GM23248 (cell line): Measurements from ENCODE around the gene HTR3A. TPM values are rescaled to one million over a fixed set of nuclear protein-coding genes. Genes with fewer than 3 reads are reported as not detected.

Experiments
- DNase-seq: peaks from one replicate; pipeline ENCODE4 v3.0.0-alpha.2; 2015
- H2AFZ ChIP-seq: fragments of 200-600 bp; sonication (generic); 2 replicates; pipeline ENCODE4 v1.6.1; 2016; ENCODE audit warnings: antibody characterized with exemption
- H3F3A ChIP-seq: fragments of 200-600 bp; sonication (generic); 2 replicates; pipeline ENCODE4 v1.6.1; 2016; ENCODE audit warnings: mild to moderate bottlenecking, antibody characterized with exemption, mixed run types; ENCODE audit not compliant: insufficient read depth
- H3K27ac ChIP-seq: fragments of 200-600 bp; sonication (generic); 2 replicates; pipeline ENCODE4 v1.5.1; 2016; ENCODE audit warnings: mild to moderate bottlenecking
- H3K27me3 ChIP-seq: fragments of 200-600 bp; sonication (generic); replicated peaks from 2 replicates; pipeline ENCODE4 v1.6.1; 2016; ENCODE audit warnings: mild to moderate bottlenecking; ENCODE audit not compliant: insufficient read depth
- H3K36me3 ChIP-seq: fragments of 200-600 bp; sonication (generic); 2 replicates; pipeline ENCODE4 v1.6.1; 2016; ENCODE audit warnings: low read depth, mild to moderate bottlenecking
- H3K4me1 ChIP-seq: fragments of 200-600 bp; sonication (generic); 2 replicates; pipeline ENCODE4 v1.6.1; 2016; ENCODE audit warnings: mild to moderate bottlenecking; ENCODE audit not compliant: insufficient read depth
- H3K4me2 ChIP-seq: fragments of 200-600 bp; sonication (generic); one replicate; pipeline ENCODE4 v1.6.1; 2016; ENCODE audit warnings: mild to moderate bottlenecking; ENCODE audit not compliant: unreplicated experiment
- H3K4me3 ChIP-seq: fragments of 200-600 bp; sonication (generic); 2 replicates; pipeline ENCODE4 v1.5.1; 2016; ENCODE audit warnings: mild to moderate bottlenecking
- H3K79me2 ChIP-seq: fragments of 200-600 bp; sonication (generic); 2 replicates; pipeline ENCODE4 v1.6.1; 2016; ENCODE audit warnings: mild to moderate bottlenecking; ENCODE audit not compliant: insufficient read depth
- H3K9ac ChIP-seq: fragments of 200-600 bp; sonication (generic); 2 replicates; pipeline ENCODE4 v1.6.1; 2016; ENCODE audit warnings: mild to moderate bottlenecking
- H3K9me2 ChIP-seq: fragments of 200-600 bp; sonication (generic); 2 replicates; pipeline ENCODE4 v1.6.1; 2016; ENCODE audit warnings: mixed run types, mild to moderate bottlenecking, moderate library complexity; ENCODE audit not compliant: insufficient read depth
- H3K9me3 ChIP-seq: fragments of 200-600 bp; sonication (generic); one replicate; pipeline ENCODE4 v1.6.1; 2017; ENCODE audit warnings: low read depth
- H4K20me1 ChIP-seq: fragments of 200-600 bp; sonication (generic); 2 replicates; pipeline ENCODE4 v1.6.0; 2016; ENCODE audit not compliant: insufficient read depth
- EZH2 ChIP-seq: fragments of 200-600 bp; sonication (generic); IDR thresholded peaks from 2 replicates; pipeline ENCODE4 v1.6.1; 2018; ENCODE audit warnings: antibody characterized with exemption, mild to moderate bottlenecking; ENCODE audit not compliant: insufficient read depth, poor library complexity, severe bottlenecking
- EZH2phosphoT487 ChIP-seq: fragments of 200-600 bp; sonication (generic); IDR thresholded peaks from 2 replicates; pipeline ENCODE4 v1.6.1; 2018; ENCODE audit warnings: antibody characterized with exemption, moderate library complexity, mild to moderate bottlenecking, low read depth; ENCODE audit not compliant: insufficient read depth
- WGBS, 2 experiments: methylation state at CpG; one replicate each; pipeline ENCODE4 v1.1.6; 2015 to 2017; ENCODE audit warnings: low lambda C conversion rate in 2 of 2, low coverage in 1 of 2; ENCODE audit errors: missing lambda C conversion rate in 2 of 2; 5-methylcytosine and 5-hydroxymethylcytosine counted together
- in situ Hi-C: fragments of 300-500 bp; cut with MboI; formaldehyde crosslinking; loops from 2 replicates; pipeline ENCODE4 v1.15.0; 2020
- polyA plus RNA-seq: library from polyadenylated mRNA; unstranded; fragments of >200 nt; fragmentation: Nextera tagmentation; extraction: Ambion mirVana; gene quantifications from 2 replicates; pipeline ENCODE4 v1.2.1, GENCODE V29; 2016
- total RNA-seq: library from RNA; depleted of rRNA; stranded (reverse); fragments of >200 nt; shearing (Covaris generic); gene quantifications from 2 replicates; pipeline ENCODE4 v1.2.3, GENCODE V29; 2014; rRNA removed

The HTR3A gene
- total and polyA plus RNA-seq, 2 experiments from 2014 or later, result not detected

GRCh38 chr11:114039551-114039950 is 64.6 kb downstream of the HTR3A start:
- no peak overlapping the region for H3K27ac ChIP-seq
- no peaks in the 10 kb centered on the region for H3K4me1 ChIP-seq
- no peaks in the 10 kb centered on the region for H3K36me3 ChIP-seq
- WGBS, 2 experiments, result 57% methylated on average over 3 of the region's 3 CpGs
- TF ChIP-seq EZH2 (no peak), EZH2phosphoT487 (no peak)
- no peak overlapping the region for H3K4me3 ChIP-seq
- no peak for DNase-seq
- no peaks in the 10 kb centered on the region for H4K20me1 ChIP-seq
- H3K79me2 ChIP-seq, result no peaks in the 10 kb centered on the region
- H3K9me3 ChIP-seq, result no peaks in the 10 kb centered on the region
- in situ Hi-C loops, result no loop called here
- no peak overlapping the region for H3K9ac ChIP-seq
- H3K9me2 ChIP-seq, result no peaks in the 10 kb centered on the region
- no peak overlapping the region for H2AFZ ChIP-seq
- peaks cover 5% of the 10 kb centered on the region; the same call in 1 of the 2 replicates for H3F3A ChIP-seq
- no peak overlapping the region for H3K4me2 ChIP-seq
- peaks cover 6% of the 10 kb centered on the region for H3K27me3 ChIP-seq

Other genes starting within 250 kb of the HTR3A start
- gene ZW10, start 201.4 kb upstream of the HTR3A start, total RNA-seq, result 19.7 and 21.6 TPM in 2 replicates
- 18.0 and 18.1 TPM in 2 replicates for gene ZW10, start 201.4 kb upstream of the HTR3A start, polyA plus RNA-seq
- not detected in 2 replicates for gene CLDN25, start 195.3 kb upstream of the HTR3A start, total RNA-seq
- not detected in 2 replicates for gene CLDN25, start 195.3 kb upstream of the HTR3A start, polyA plus RNA-seq
- gene USP28, start 99.5 kb upstream of the HTR3A start, total RNA-seq, result 20.6 and 25.1 TPM in 2 replicates
- 14.5 and 17.1 TPM in 2 replicates for gene USP28, start 99.5 kb upstream of the HTR3A start, polyA plus RNA-seq
- not detected in 2 replicates for gene HTR3B, start 70.3 kb upstream of the HTR3A start, total RNA-seq
- not detected in 2 replicates for gene HTR3B, start 70.3 kb upstream of the HTR3A start, polyA plus RNA-seq
- gene ZBTB16, start 84.6 kb downstream of the HTR3A start, total RNA-seq, result not detected in 2 replicates
- not detected in 2 replicates for gene ZBTB16, start 84.6 kb downstream of the HTR3A start, polyA plus RNA-seq